Camera-type eye (tissue), 1 donor: ENCODE data around the gene URGCP. TPM values are rescaled to one million over a fixed set of nuclear protein-coding genes. Genes with fewer than 3 reads are reported as not detected.

ENCODE experiments used
- total RNA-seq: library from RNA; depleted of rRNA; stranded (reverse); fragments of >200 nt; gene quantifications from one replicate; pipeline ENCODE4 v1.2.3, GENCODE V29; 2014

Gene URGCP
- total RNA-seq: 39.3 TPM

GRCh38 chr7:43906331-43907010 is at the start of gene URGCP:
URGCP (minus strand) TSS chr7:43906596; CDS start chr7:43906575, 21 bp downstream.

GRCh38 chr7:43925984-43926797 is 19.8 kb upstream of the URGCP start, which contains the start of gene UBE2D4:
UBE2D4 (plus strand) TSS chr7:43926436; CDS start chr7:43926533, 97 bp downstream.

GRCh38 chr7:43869006-43869866 is 37.2 kb downstream of the URGCP start, which contains the start of gene MRPS24:
MRPS24 (minus strand) TSS chr7:43869517; CDS start chr7:43869495, 22 bp downstream.

Other genes starting within 250 kb of the URGCP start
- 83.8 TPM for gene COA1, start 177.1 kb downstream of the URGCP start, total RNA-seq
- 18.3 TPM for gene BLVRA, start 147.9 kb downstream of the URGCP start, total RNA-seq
- gene MRPS24, start 37.1 kb downstream of the URGCP start, total RNA-seq: 43.3 TPM
- gene UBE2D4, start 19.8 kb upstream of the URGCP start, total RNA-seq: 16.0 TPM
- gene SPDYE1, start 91.3 kb upstream of the URGCP start, total RNA-seq: not detected
- gene DBNL, start 138.1 kb upstream of the URGCP start, total RNA-seq: 95.1 TPM
- 23.7 TPM for gene PGAM2, start 159.0 kb upstream of the URGCP start, total RNA-seq
- 32.7 TPM for gene POLM, start 175.9 kb upstream of the URGCP start, total RNA-seq
- gene AEBP1, start 197.7 kb upstream of the URGCP start, total RNA-seq: 143 TPM
- gene POLD2, start 217.0 kb upstream of the URGCP start, total RNA-seq: 55.3 TPM
- gene MYL7, start 234.7 kb upstream of the URGCP start, total RNA-seq: not detected